Naive thymus-derived CD4-positive, alpha-beta T cell (primary cell): ENCODE data around the gene ZER1. TPM values are rescaled to one million over a fixed set of nuclear protein-coding genes. Genes with fewer than 3 reads are reported as not detected.

Source experiments
- ATAC-seq: fragments of 150-1000 bp; cut with Tn5 transposase; 2 replicates; pipeline ENCODE4 v1.10.0; 2021; ENCODE audit warnings: mild to moderate bottlenecking, moderate library complexity
- CTCF ChIA-PET: fragments of 350-600 bp; sonication (Branson Sonifier 250); formaldehyde crosslinking; loops from one replicate; lab custom pipeline; 2021; ENCODE audit warnings: antibody characterized with exemption; lab: Charles Lee
- POLR2A ChIA-PET: fragments of 350-600 bp; sonication (Branson Sonifier 250); formaldehyde crosslinking; loops from one replicate; lab custom pipeline; 2021; ENCODE audit warnings: antibody characterized with exemption, inconsistent platforms; lab: Charles Lee
- DNase-seq, 9 donors: peaks; one replicate each; pipeline versions ENCODE4 v3.0.0 to v3.0.0-alpha.2; 2020 to 2022; ENCODE audit warnings: mixed read lengths in 1 of 9
- H3K27ac ChIP-seq: one replicate; pipeline ENCODE4 v1.7.0; 2013; ENCODE audit warnings: mild to moderate bottlenecking, low read depth, low read length, moderate library complexity
- H3K27me3 ChIP-seq, 2 donors: one replicate each; pipeline ENCODE4 v1.7.0; 2013; ENCODE audit warnings: low read length in 2 of 2, mild to moderate bottlenecking in 2 of 2, moderate library complexity in 2 of 2; ENCODE audit not compliant: control insufficient read depth in 2 of 2, insufficient read depth in 2 of 2
- H3K36me3 ChIP-seq, 3 experiments: 1 replicate in 2 of 3; 2 replicates in 1 of 3; pipeline ENCODE4 v1.7.0; 2013; ENCODE audit warnings: low read length in 3 of 3, mild to moderate bottlenecking in 3 of 3, moderate library complexity in 1 of 3; ENCODE audit not compliant: insufficient read depth in 3 of 3, control insufficient read depth in 2 of 3
- H3K4me1 ChIP-seq, 2 donors: one replicate each; pipeline ENCODE4 v1.7.0; 2013; ENCODE audit warnings: low read length in 2 of 2, mild to moderate bottlenecking in 2 of 2, moderate library complexity in 1 of 2; ENCODE audit not compliant: control insufficient read depth in 2 of 2, insufficient read depth in 2 of 2
- H3K4me3 ChIP-seq: 2 replicates; pipeline ENCODE4 v1.7.0; 2013; ENCODE audit warnings: mild to moderate bottlenecking, low read length
- H3K9me3 ChIP-seq, 3 experiments: 1 replicate in 2 of 3; 2 replicates in 1 of 3; pipeline ENCODE4 v1.7.0; 2013; ENCODE audit warnings: low read length in 3 of 3; ENCODE audit not compliant: control insufficient read depth in 2 of 3
- H3K27ac Mint-ChIP-seq, 9 donors: one replicate each; pipeline ENCODE4 v1.8.0; 2020 to 2022; ENCODE audit warnings: mixed read lengths in 9 of 9, mild to moderate bottlenecking in 8 of 9, moderate library complexity in 5 of 9, inconsistent platforms in 2 of 9
- H3K27me3 Mint-ChIP-seq, 5 donors: one replicate each; pipeline ENCODE4 v1.8.0; 2021 to 2022; ENCODE audit warnings: mixed read lengths in 5 of 5, mild to moderate bottlenecking in 1 of 5
- H3K36me3 Mint-ChIP-seq, 5 donors: one replicate each; pipeline ENCODE4 v1.8.0; 2020 to 2022; ENCODE audit warnings: mixed read lengths in 5 of 5, mild to moderate bottlenecking in 3 of 5, inconsistent platforms in 1 of 5
- H3K4me1 Mint-ChIP-seq, 7 donors: one replicate each; pipeline ENCODE4 v1.8.0; 2020 to 2022; ENCODE audit warnings: mixed read lengths in 7 of 7, mild to moderate bottlenecking in 3 of 7, inconsistent platforms in 1 of 7
- H3K4me3 Mint-ChIP-seq, 10 donors: one replicate each; pipeline ENCODE4 v1.8.0; 2020 to 2022; ENCODE audit warnings: mild to moderate bottlenecking in 10 of 10, mixed read lengths in 10 of 10, moderate library complexity in 6 of 10, inconsistent platforms in 2 of 10
- H3K9me3 Mint-ChIP-seq, 11 donors: one replicate each; pipeline ENCODE4 v1.8.0; 2020 to 2022; ENCODE audit warnings: mixed read lengths in 11 of 11, mild to moderate bottlenecking in 4 of 11, inconsistent platforms in 1 of 11, moderate library complexity in 1 of 11
- intact Hi-C, 2 donors: fragments of 100-400 bp; cut with micrococcal nuclease; formaldehyde crosslinking; loops; one replicate each; pipeline ENCODE4 v1.15.1; 2023
- polyA plus RNA-seq, 2 donors: library from polyadenylated mRNA; unstranded; fragments of 300-500 nt; fragmentation: Illumina TruSeq; gene quantifications; one replicate each; pipeline ENCODE4 v1.2.3, GENCODE V29; 2021
- total RNA-seq, 6 experiments: library from RNA in 5 of 6; stranded (reverse) in 5 of 6; gene quantifications; 1 replicate in 5 of 6; 2 replicates in 1 of 6; pipeline ENCODE4 v1.2.3 and lab custom pipeline; 2021 to 2026

Gene ZER1
- total and polyA plus RNA-seq, 7 experiments from 2014 or later: 22.7 to 57.7 (median 37.6) TPM

DNA sequence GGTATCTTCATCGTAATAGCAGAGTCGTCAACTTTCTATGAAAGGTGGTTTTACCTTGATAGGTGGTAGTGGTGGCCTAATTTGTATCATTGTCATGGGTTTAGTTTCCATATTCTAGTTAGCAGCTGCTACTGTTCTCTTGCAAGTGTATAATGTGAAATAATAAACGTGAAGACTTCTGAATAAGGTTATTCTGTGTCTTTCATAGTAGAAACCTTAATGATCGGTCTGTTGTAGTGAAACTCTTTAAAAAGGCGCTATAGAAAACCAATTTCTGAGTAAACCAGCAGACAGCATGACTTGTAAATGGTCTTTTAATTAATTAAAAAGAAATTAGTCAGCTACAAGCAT, 81.1 kb downstream of the ZER1 start:
- Mint-ChIP-seq H3K27me3 (no peaks in the 10 kb centered on the region), H3K4me1 (peaks cover 29 to 50% (median 46%) of the 10 kb centered on the region in 7 donors), H3K4me3 (peak overlapping the region; percentile 87 to 100 (median 98)), H3K27ac (peak overlapping the region; percentile 83 to 100 (median 93)), H3K36me3 (peaks cover 11 to 23% (median 21%) of the 10 kb centered on the region in 5 donors), H3K9me3 (no peaks in the 10 kb centered on the region)
- peak overlapping the region; percentile 84 for H3K4me3 ChIP-seq
- H3K4me1 ChIP-seq: peaks cover 10 to 37% of the 10 kb centered on the region in 2 donors
- no peaks in the 10 kb centered on the region for H3K9me3 ChIP-seq
- ChIA-PET CTCF (no interaction called here), POLR2A (interaction anchor here (0.8 to 3.4 kb wide), 6 partner anchors 10 to 140 kb away, joined by 3 to 17 read pairs (median 6); partner anchors contain the start of genes ENDOG, PKN3, SPTAN1 and ZDHHC12)
- intact Hi-C loops: no loop called here
- H3K27ac ChIP-seq: peak overlapping the region; percentile 85
- H3K36me3 ChIP-seq: peaks cover 7 to 37% (median 22%) of the 10 kb centered on the region in 3 experiments
- no peak for DNase-seq
- no peak for ATAC-seq
- H3K27me3 ChIP-seq: no peaks in the 10 kb centered on the region

DNA sequence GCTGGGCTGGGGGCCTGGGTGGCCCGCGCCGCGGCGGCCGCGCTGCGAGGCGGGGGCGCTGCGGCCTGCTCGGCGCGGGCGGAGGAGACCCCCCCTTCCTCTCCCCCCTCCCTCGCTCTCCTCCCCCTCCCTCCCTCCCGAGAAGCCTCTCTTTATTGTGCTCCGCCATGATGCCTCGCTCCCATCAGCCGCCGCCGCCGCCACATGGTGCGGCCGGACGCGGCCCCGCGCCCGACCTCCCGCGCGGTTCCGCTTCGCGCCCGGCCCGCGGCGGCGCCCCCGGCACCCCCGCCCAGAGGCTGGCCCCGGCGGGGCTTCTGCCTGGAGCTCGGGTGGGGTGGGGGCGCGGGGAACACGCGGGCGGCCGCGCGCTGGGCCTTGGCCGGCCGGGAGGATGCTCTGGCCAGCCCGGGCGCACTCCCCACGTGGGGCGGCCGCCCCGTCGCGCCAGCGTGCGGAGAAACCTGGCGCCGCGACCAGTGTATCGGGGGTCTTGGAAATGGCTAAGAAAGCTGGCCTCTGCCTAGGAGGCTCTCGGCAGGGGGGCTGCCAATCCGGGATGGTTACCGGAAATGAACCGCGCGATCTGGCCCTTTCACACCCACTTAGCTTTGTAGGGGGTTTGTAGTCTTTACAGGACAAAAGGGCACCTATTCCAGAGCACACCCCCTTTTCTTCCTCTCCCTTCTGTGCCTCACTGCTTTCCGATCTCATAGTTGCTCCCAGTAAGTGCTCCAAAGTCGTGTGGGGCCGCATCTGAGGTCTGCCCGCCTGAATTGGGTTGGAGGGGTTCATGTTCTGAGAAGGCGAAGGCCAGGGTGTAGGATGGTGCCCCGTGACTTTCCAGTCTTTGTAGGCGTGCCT, 81.7 kb downstream of the ZER1 start:
- H3K4me3 Mint-ChIP-seq: peak overlapping the region; percentile 87 to 100 (median 98)
- Histone ChIP-seq H3K4me3 (peak overlapping the region; percentile 84), H3K4me1 (peaks cover 16 to 43% of the 10 kb centered on the region in 2 donors), H3K27ac (peak overlapping the region; percentile 85), H3K9me3 (no peaks in the 10 kb centered on the region), H3K36me3 (peaks cover 7 to 34% (median 20%) of the 10 kb centered on the region in 3 experiments), H3K27me3 (no peaks in the 10 kb centered on the region)
- peak; percentile 23 to 62 (median 45) for DNase-seq
- intact Hi-C loops: loop anchor here (1.0 to 10.0 kb wide), 12 partner anchors 12 to 415 kb away; partner anchors contain the start of genes ODF2 (in 2 of the 2), PKN3 (in 2 of the 2), SPTAN1 (in 2 of the 2) and ZDHHC12 (in 2 of the 2)
- ATAC-seq: peak; percentile 33
- peaks cover 11 to 23% (median 21%) of the 10 kb centered on the region in 5 donors for H3K36me3 Mint-ChIP-seq
- H3K9me3 Mint-ChIP-seq: no peaks in the 10 kb centered on the region
- H3K27me3 Mint-ChIP-seq: no peaks in the 10 kb centered on the region
- ChIA-PET POLR2A (interaction anchor here (0.8 to 3.4 kb wide), 10 partner anchors 9 to 140 kb away, joined by 3 to 17 read pairs (median 4); partner anchors contain the start of genes ENDOG, PKN3, SPTAN1 and ZDHHC12), CTCF (no interaction called here)
- peak overlapping the region; percentile 83 to 100 (median 93) for H3K27ac Mint-ChIP-seq
- H3K4me1 Mint-ChIP-seq: peaks cover 35 to 57% (median 52%) of the 10 kb centered on the region in 7 donors

DNA sequence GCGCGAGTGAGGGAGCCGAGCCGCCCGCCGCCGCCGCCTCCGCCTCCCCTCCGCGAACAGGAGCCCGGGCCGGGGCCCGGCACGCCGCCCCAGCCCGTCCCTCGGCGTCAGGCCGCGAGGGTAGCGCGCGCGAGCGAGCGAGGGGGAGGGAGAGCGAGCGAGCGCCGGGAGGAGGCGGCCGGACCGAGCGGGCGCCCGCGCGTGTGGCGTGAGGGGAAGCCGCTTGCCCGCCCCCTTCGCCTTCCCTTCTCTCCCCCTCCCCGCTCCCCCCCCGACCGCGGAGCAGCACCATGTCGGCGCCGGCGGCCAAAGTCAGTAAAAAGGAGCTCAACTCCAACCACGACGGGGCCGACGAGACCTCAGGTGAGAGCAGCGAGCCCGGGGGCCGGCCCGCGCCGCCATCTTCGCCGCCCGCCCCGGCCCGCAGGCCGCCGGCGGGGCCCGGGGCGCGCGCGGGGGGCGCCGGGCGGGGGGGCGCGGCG, 82.4 kb downstream of the ZER1 start:
- Histone ChIP-seq H3K36me3 (peaks cover 7 to 31% (median 18%) of the 10 kb centered on the region in 3 experiments), H3K27ac (peak overlapping the region; percentile 82), H3K9me3 (no peaks in the 10 kb centered on the region), H3K4me3 (peak overlapping the region; percentile 32), H3K4me1 (peaks cover 22 to 48% of the 10 kb centered on the region in 2 donors), H3K27me3 (no peaks in the 10 kb centered on the region)
- ChIA-PET CTCF (no interaction called here), POLR2A (interaction anchor here (0.9 to 3.4 kb wide), 10 partner anchors 11 to 172 kb away, joined by 3 to 17 read pairs (median 6); partner anchors contain the start of genes DYNC2I2, ENDOG, SPTAN1 and ZDHHC12)
- Mint-ChIP-seq H3K9me3 (no peaks in the 10 kb centered on the region), H3K4me1 (peaks cover 42 to 64% (median 59%) of the 10 kb centered on the region in 7 donors), H3K27ac (peak overlapping the region in 3 of 9 donors; percentile 31 to 93 (median 68)), H3K36me3 (peaks cover 11 to 26% (median 21%) of the 10 kb centered on the region in 5 donors), H3K27me3 (no peaks in the 10 kb centered on the region), H3K4me3 (peak overlapping the region in 9 of 10 donors; percentile 51 to 99 (median 77))
- ATAC-seq: peak; percentile 27
- peak in 1 of 9 donors; percentile 57 for DNase-seq
- intact Hi-C loops: loop anchor here (1.0 to 10.0 kb wide), 12 partner anchors 13 to 415 kb away; partner anchors contain the start of genes ODF2 (in 2 of the 2), PKN3 (in 2 of the 2), SPTAN1 (in 2 of the 2) and ZDHHC12 (in 2 of the 2)

DNA sequence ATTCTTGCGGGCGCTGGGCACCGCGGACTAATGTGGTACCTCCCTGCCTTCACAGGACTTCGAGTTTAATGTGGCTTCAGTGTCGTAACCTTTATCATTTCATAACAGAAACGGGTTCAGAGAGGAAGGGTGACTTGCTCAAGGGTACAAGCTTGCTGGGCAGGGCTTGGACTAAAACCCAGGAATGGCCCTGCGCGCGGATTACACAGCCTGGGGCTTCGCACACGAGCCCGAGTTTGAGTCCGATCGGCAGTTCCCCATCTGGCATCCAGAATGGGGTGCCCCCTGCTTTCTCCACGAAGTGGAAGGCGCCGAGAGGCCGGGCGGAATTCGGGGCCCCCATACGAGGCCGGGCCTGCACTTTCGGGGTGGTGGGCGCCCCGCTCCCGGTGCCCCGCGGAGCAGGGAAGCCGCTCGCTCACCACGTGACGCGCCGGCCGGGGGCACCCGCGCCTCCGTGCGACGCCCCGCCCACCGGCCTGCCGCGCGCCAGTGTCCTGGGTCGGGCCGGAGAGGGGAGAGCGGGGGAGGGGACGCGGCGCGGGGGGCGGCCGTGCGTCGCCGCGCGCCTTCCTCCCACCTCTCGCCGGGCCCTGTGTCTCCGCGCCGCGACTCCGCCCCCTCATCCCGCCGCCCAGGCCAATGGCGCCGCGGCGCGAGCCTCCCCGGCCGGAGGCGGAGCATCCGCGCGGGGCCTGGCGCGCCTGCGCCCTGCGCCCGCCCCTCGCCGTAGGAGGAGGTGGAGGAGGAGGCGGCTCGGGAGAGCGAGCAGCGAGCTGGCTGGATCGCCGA, 83.0 kb downstream of the ZER1 start, which contains the start of gene SET:
SET (plus strand) TSS at position 722 of the 792 bp plus-strand sequence. CDS start 361 bp downstream, outside the sequence.
- DNase-seq: peak; percentile 86 to 97 (median 93)
- Histone ChIP-seq H3K36me3 (peaks cover 6 to 26% (median 12%) of the 10 kb centered on the region in 3 experiments), H3K27ac (peak within 1 kb of the TSS; percentile 85), H3K9me3 (no peaks in the 10 kb centered on the region), H3K4me1 (peaks cover 22 to 48% of the 10 kb centered on the region in 2 donors), H3K4me3 (peak within 1 kb of the TSS; percentile 84), H3K27me3 (no peaks in the 10 kb centered on the region)
- H3K9me3 Mint-ChIP-seq: no peaks in the 10 kb centered on the region
- H3K4me3 Mint-ChIP-seq: peak within 1 kb of the TSS; percentile 86 to 99 (median 90)
- ChIA-PET CTCF (no interaction called here), POLR2A (interaction anchor here (0.9 to 3.4 kb wide), 11 partner anchors 10 to 171 kb away, joined by 3 to 17 read pairs (median 5); partner anchors contain the start of genes DYNC2I2, ENDOG, SPTAN1 and ZDHHC12)
- intact Hi-C loops: loop anchor here (1.0 to 10.0 kb wide), 15 partner anchors 14 to 414 kb away; partner anchors contain the start of genes DYNC2I2 (in 2 of the 2), ODF2 (in 2 of the 2), PKN3 (in 2 of the 2) and SPTAN1 (in 2 of the 2)
- peaks cover 45 to 67% (median 59%) of the 10 kb centered on the region in 7 donors for H3K4me1 Mint-ChIP-seq
- peak; percentile 89 for ATAC-seq
- H3K27ac Mint-ChIP-seq: peak within 1 kb of the TSS; percentile 87 to 99 (median 97)
- peaks cover 9 to 26% (median 18%) of the 10 kb centered on the region in 5 donors for H3K36me3 Mint-ChIP-seq
- H3K27me3 Mint-ChIP-seq: no peaks in the 10 kb centered on the region

DNA sequence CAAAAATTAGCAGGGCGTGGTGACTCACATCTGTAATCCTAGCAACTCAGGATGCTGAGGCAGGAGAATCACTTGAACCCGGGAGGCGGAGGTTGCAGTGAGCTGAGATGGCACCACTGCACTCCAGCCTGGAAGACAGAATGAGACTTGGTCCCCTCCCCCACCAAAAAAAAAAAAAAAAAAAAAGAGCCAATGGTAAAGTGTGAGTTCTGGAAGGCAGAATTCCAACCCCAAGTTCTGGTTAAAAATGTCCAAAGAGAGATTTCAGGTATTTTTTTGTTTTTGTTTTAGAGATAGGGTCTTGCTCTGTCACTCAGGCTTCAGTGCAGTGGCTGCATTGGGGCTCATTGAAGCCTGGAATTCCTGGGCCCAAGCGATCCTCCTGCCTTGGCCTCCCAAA, 84.3 kb downstream of the ZER1 start:
- Mint-ChIP-seq H3K4me3 (peak overlapping the region in 7 of 10 donors; percentile 13 to 99 (median 86)), H3K27ac (peak overlapping the region; percentile 72 to 99 (median 93)), H3K9me3 (no peaks in the 10 kb centered on the region), H3K4me1 (peaks cover 50 to 74% (median 62%) of the 10 kb centered on the region in 7 donors), H3K36me3 (peaks cover 3 to 21% (median 10%) of the 10 kb centered on the region in 5 donors), H3K27me3 (no peaks in the 10 kb centered on the region)
- H3K36me3 ChIP-seq: peaks cover under 1 to 13% (median 2%) of the 10 kb centered on the region in 3 experiments
- CTCF ChIA-PET: no interaction called here
- H3K27ac ChIP-seq: no peak overlapping the region
- intact Hi-C loops: loop anchor here (5.0 to 10.0 kb wide), 4 partner anchors 40 to 413 kb away; partner anchors contain the start of genes GOLGA2 (in 1 of the 2), SPTAN1 (in 1 of the 2) and SWI5 (in 1 of the 2)
- DNase-seq: no peak
- no peak for ATAC-seq
- POLR2A ChIA-PET: interaction anchor here (0.5 to 2.2 kb wide), 3 partner anchors 30 to 134 kb away, joined by 3 to 13 read pairs (median 5); partner anchors contain the start of gene DYNC2I2
- no peaks in the 10 kb centered on the region for H3K27me3 ChIP-seq
- H3K4me3 ChIP-seq: no peak overlapping the region
- peaks cover 27 to 48% of the 10 kb centered on the region in 2 donors for H3K4me1 ChIP-seq
- no peaks in the 10 kb centered on the region for H3K9me3 ChIP-seq
